RWPE2 (cell line): ENCODE measurements around the gene MN1.

Source experiments
- ATAC-seq: fragments of 200-7000 bp; cut with Tn5 transposase; 3 replicates; pipeline ENCODE4 v1.9.1; 2021; ENCODE audit warnings: low read depth
- DNase-seq: peaks from one replicate; pipeline ENCODE4 v3.0.0-alpha.2; 2020; ENCODE audit warnings: low spot score
- H3K27ac ChIP-seq: fragments of 450-650 bp; 2 replicates; pipeline ENCODE4 v1.5.1; 2017; ENCODE audit warnings: mild to moderate bottlenecking; ENCODE audit not compliant: poor library complexity, severe bottlenecking
- H3K27me3 ChIP-seq: fragments of 250-450 bp; sonication (Bioruptor Pico); 2 replicates; pipeline ENCODE4 v1.5.1; 2021; ENCODE audit warnings: mild to moderate bottlenecking, moderate library complexity; ENCODE audit not compliant: insufficient read depth, poor library complexity, severe bottlenecking
- H3K36me3 ChIP-seq: fragments of 250-450 bp; sonication (Bioruptor Pico); 2 replicates; pipeline ENCODE4 v1.5.1; 2020; ENCODE audit warnings: low read depth, mild to moderate bottlenecking, moderate library complexity
- H3K4me1 ChIP-seq: fragments of 250-450 bp; sonication (Bioruptor Pico); 2 replicates; pipeline ENCODE4 v1.5.1; 2021; ENCODE audit warnings: mild to moderate bottlenecking, moderate library complexity; ENCODE audit not compliant: insufficient read depth, poor library complexity, severe bottlenecking
- H3K4me3 ChIP-seq: fragments of 250-450 bp; sonication (Bioruptor Pico); 2 replicates; pipeline ENCODE4 v1.5.1; 2021; ENCODE audit warnings: mild to moderate bottlenecking, moderate library complexity; ENCODE audit not compliant: severe bottlenecking
- H3K9me3 ChIP-seq: fragments of 250-450 bp; sonication (Bioruptor Pico); 2 replicates; pipeline ENCODE4 v1.5.1; 2021; ENCODE audit warnings: mild to moderate bottlenecking, moderate library complexity; ENCODE audit not compliant: severe bottlenecking
- CTCF ChIP-seq: fragments of 450-650 bp; IDR thresholded peaks from one replicate; pipeline ENCODE4 v1.5.1; 2017; ENCODE audit warnings: mild to moderate bottlenecking, moderate library complexity; ENCODE audit not compliant: poor library complexity, severe bottlenecking

MN1 gene

DNA sequence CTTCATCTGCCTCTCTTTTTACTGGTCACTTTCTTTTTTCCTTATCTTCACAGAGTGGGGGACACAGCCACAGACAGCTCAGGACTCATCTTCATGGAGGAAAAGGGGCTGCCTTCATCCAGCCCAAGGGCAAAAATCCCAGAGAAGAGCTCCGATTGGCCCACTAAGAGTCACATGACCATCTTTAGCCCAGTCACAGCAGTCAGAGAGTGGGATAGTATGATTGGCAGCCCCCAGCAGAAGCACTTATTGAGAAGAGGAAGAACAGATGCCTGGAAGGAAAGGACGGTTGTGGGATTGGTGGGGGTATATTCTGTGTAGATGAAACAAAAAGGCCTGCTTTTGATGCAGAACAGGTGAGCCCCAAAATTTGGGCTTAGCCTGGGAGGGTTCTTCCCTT lies 77.8 kb downstream of the MN1 start:
- ATAC-seq (no peak), DNase-seq (no peak)
- Histone ChIP-seq H3K27ac (no peak overlapping the region), H3K27me3 (no peaks in the 10 kb centered on the region), H3K36me3 (no peaks in the 10 kb centered on the region), H3K4me1 (peaks cover 22% of the 10 kb centered on the region), H3K9me3 (no peaks in the 10 kb centered on the region), H3K4me3 (no peak overlapping the region)
- no peak for TF ChIP-seq CTCF

DNA sequence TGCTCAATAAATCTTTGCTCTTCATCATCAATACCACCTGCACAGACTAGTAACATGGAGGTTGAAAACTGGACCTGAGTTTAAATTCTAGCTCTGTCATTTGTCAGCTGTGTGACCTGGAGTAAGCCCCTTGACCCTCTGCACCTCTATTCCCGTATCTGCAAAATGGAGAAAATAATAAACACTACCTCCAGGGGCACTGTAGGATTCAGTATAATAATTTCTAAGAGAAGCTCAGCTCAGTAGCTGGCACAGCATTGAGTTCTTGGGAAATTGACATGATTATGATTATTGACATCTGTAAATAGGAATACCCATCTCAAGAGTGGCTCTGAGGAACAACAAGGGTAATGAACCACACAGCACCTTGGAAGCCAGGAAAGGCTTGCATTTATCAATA lies 78.4 kb downstream of the MN1 start:
- H3K36me3 ChIP-seq, result no peaks in the 10 kb centered on the region
- H3K4me1 ChIP-seq, result peaks cover 28% of the 10 kb centered on the region
- no peak overlapping the region for H3K4me3 ChIP-seq
- ATAC-seq (no peak), DNase-seq (no peak)
- H3K27ac ChIP-seq, result no peak overlapping the region
- no peaks in the 10 kb centered on the region for H3K27me3 ChIP-seq
- TF ChIP-seq CTCF, result peak; percentile 24
- H3K9me3 ChIP-seq, result no peaks in the 10 kb centered on the region

GRCh38 chr22:27720860-27721259 lies 80.7 kb downstream of the MN1 start:
- peaks cover 25% of the 10 kb centered on the region for H3K4me1 ChIP-seq
- no peak for TF ChIP-seq CTCF
- H3K4me3 ChIP-seq, result no peak overlapping the region
- H3K9me3 ChIP-seq, result no peaks in the 10 kb centered on the region
- H3K27me3 ChIP-seq, result no peaks in the 10 kb centered on the region
- ATAC-seq (no peak), DNase-seq (no peak)
- H3K27ac ChIP-seq, result peak overlapping the region; percentile 78
- H3K36me3 ChIP-seq, result no peaks in the 10 kb centered on the region

- TF ChIP-seq CTCF, result no peak
- no peaks in the 10 kb centered on the region for H3K36me3 ChIP-seq
- peak; percentile 93 for DNase-seq
- H3K27ac ChIP-seq, result peak overlapping the region; percentile 78
- peaks cover 25% of the 10 kb centered on the region for H3K4me1 ChIP-seq
- H3K4me3 ChIP-seq, result no peak overlapping the region
- H3K27me3 ChIP-seq, result no peaks in the 10 kb centered on the region
- peak; percentile 54 for ATAC-seq
- H3K9me3 ChIP-seq, result no peaks in the 10 kb centered on the region
Observed at GRCh38 chr22:27719535-27720227, 81.9 kb downstream of the MN1 start.

DNA sequence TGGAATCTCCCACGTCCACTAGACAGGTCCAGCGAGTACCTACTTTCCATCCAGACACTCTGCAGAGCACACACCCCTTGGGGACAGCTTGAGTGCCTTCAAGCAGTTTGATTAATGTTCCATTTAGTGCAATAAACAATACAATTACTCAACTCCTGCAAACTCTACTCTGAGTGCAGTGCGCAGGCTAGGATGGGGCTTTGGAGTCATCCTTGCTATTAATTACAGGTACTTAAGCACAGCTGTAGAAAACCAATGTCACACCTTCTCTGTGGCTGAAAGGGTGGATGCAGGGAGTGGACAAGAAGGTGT lies 82.6 kb downstream of the MN1 start:
- Histone ChIP-seq H3K4me3 (no peak overlapping the region), H3K4me1 (peaks cover 29% of the 10 kb centered on the region), H3K27me3 (no peaks in the 10 kb centered on the region), H3K27ac (peak overlapping the region; percentile 78), H3K36me3 (no peaks in the 10 kb centered on the region), H3K9me3 (no peaks in the 10 kb centered on the region)
- TF ChIP-seq CTCF, result no peak
- ATAC-seq (no peak), DNase-seq (no peak)
